Activated T-helper 1 cell treated with anti-CD3 and anti-CD28 coated beads, Interleukin-12 subunit alpha, Interleukin-12 subunit beta, Interleukin-2, Interleukin-4 antibody, amounts not matched to agents 30 ng/mL and 10 ng/mL and 1 ng/mL, durations not matched to agents 14 hours and 24 hours and 36 hours (primary cell): ENCODE results near the gene PIK3C2B. TPM values are rescaled to one million over a fixed set of nuclear protein-coding genes. Genes with fewer than 3 reads are reported as not detected.

Experiments used
- DNase-seq: peaks from one replicate; pipeline ENCODE4 v3.0.0; 2021; ENCODE audit warnings: low spot score
- H3K27ac Mint-ChIP-seq: one replicate; pipeline ENCODE4 v1.8.0; 2021; ENCODE audit warnings: mild to moderate bottlenecking, mixed read lengths
- H3K27me3 Mint-ChIP-seq: one replicate; pipeline ENCODE4 v1.8.0; 2022; ENCODE audit warnings: mild to moderate bottlenecking, moderate library complexity, mixed read lengths; ENCODE audit not compliant: insufficient read depth
- H3K36me3 Mint-ChIP-seq: one replicate; pipeline ENCODE4 v1.8.0; 2021; ENCODE audit warnings: low read depth, mixed read lengths
- H3K4me1 Mint-ChIP-seq: one replicate; pipeline ENCODE4 v1.8.0; 2021; ENCODE audit warnings: low read depth, mixed read lengths
- H3K4me3 Mint-ChIP-seq: one replicate; pipeline ENCODE4 v1.8.0; 2021; ENCODE audit warnings: mild to moderate bottlenecking, moderate library complexity, mixed read lengths
- H3K9me3 Mint-ChIP-seq: one replicate; pipeline ENCODE4 v1.8.0; 2021; ENCODE audit warnings: mixed read lengths
- intact Hi-C: fragments of 100-400 bp; cut with micrococcal nuclease; formaldehyde crosslinking; loops from one replicate; pipeline ENCODE4 v1.15.1; 2024
- total RNA-seq: library from RNA; stranded (reverse); gene quantifications from 2 replicates; pipeline ENCODE4 v1.2.3, GENCODE V29; 2022

The PIK3C2B gene
- total RNA-seq, 1 donor from 2014 or later = 24.1 TPM

DNA sequence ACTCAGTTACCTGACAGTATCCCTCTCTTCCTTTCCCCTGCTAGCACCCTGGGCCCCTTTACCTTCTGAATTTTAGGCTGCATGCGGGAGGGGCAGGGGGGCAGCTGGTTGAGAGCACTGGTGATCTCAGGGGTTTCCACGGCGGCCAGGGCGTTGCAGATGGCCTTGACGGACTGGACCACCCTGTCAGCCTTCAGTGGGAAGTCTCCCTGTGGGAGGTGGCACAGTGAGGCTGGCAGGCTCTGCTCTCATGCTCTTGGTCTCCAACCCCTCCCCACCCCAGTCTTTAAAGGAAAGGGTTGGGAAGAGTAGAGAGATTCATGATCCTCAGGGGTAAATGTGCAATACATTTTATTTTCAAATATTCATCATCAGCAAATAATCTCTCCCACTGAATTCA, 36.9 kb downstream of the PIK3C2B start:
- no peaks in the 10 kb centered on the region for H3K27me3 Mint-ChIP-seq
- intact Hi-C loops = no loop called here
- H3K4me1 Mint-ChIP-seq = peaks cover 40% of the 10 kb centered on the region
- H3K4me3 Mint-ChIP-seq = no peak overlapping the region
- no peak for DNase-seq
- no peak overlapping the region for H3K27ac Mint-ChIP-seq
- H3K9me3 Mint-ChIP-seq = no peaks in the 10 kb centered on the region
- peaks cover 42% of the 10 kb centered on the region for H3K36me3 Mint-ChIP-seq

DNA sequence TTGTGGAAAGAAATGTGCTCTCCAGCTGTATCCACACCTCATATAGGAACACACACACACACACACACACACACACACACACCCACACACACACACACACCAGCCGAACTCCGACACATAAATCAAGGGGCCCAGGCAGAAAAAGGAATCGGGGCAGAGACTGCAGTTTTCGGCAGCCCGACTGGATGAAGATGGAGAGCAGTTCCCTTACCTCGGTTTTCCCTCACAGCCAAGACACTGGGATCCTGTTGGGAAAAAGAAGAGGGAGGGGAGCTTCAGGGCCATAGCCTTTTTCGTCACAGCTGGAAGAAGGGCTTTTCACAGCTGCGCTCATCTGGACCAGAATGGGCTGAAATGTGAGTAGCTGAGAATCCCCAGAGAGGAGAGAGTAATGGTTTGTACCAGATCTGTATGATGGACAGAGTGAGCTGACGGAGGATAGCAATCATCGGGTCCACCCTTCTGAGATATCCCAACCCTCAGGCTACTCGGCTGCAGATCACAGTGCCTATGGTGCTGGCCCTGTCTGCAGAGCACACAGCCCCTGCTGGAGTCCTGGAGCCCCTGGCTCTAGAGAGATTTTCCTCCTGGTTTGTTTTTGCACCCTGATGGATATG, 37.7 kb downstream of the PIK3C2B start:
- no peak for DNase-seq
- Mint-ChIP-seq H3K4me1 (peaks cover 35% of the 10 kb centered on the region), H3K27me3 (no peaks in the 10 kb centered on the region), H3K4me3 (no peak overlapping the region), H3K9me3 (no peaks in the 10 kb centered on the region), H3K36me3 (peaks cover 42% of the 10 kb centered on the region), H3K27ac (peak overlapping the region; percentile 56)
- intact Hi-C loops = no loop called here

DNA sequence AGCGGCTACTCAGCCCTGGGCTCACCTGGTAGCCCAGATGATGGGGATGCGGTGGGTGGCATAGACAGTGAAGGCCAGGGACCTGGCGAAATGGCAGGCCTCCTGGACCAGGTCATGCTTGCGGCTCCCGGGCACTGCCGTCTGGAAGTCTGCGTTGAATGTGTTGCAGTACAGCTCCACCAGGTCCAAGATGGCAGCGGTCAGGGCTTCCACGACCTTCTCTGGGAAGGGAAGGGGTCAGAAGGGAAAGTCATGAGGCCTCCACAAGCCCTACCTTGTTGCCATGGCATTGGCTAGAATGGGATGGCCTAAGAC, 38.8 kb downstream of the PIK3C2B start:
- Mint-ChIP-seq H3K36me3 (peaks cover 44% of the 10 kb centered on the region), H3K9me3 (no peaks in the 10 kb centered on the region), H3K27ac (no peak overlapping the region), H3K4me3 (no peak overlapping the region), H3K4me1 (peaks cover 35% of the 10 kb centered on the region), H3K27me3 (no peaks in the 10 kb centered on the region)
- intact Hi-C loops = no loop called here
- DNase-seq = no peak

DNA sequence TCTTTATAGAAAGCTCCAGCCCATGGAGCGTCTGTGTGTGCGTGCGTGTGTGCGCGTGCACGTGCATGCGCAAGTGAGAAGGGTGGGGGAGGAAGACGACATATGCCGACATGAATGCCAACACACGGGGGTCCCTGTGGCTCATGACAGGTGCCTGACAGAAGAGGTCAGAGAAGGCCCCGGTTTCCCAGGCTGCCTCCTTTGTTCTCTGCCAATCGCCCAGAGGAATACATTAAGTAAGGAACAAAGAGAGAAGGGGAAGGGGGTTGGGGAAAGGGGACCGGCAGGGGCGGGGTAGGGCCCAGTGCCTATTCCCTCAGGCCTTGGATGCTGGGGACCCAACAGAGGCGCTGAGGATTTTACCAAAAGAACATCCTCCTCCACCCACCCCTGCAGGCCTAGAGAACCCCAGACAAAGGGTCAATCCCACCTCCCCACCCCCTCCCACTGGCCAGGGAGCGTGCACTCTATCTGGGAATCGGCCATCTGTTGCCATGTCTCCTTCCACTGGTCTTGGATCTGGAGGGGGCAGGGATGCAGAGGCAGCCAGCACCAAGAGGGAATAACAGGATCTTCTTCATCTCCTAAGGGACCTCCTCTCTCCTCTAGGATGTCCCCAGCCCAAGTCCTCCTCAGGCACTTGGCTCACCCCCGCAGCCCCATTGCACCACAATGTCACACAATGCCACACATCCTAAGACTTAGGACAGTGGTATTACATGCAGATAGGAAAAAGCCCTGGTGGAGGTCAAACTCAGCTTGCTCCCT, 39.4 kb downstream of the PIK3C2B start:
- no peak overlapping the region for H3K4me3 Mint-ChIP-seq
- no peak overlapping the region for H3K27ac Mint-ChIP-seq
- no peaks in the 10 kb centered on the region for H3K9me3 Mint-ChIP-seq
- H3K4me1 Mint-ChIP-seq = peaks cover 35% of the 10 kb centered on the region
- no peaks in the 10 kb centered on the region for H3K27me3 Mint-ChIP-seq
- no peak for DNase-seq
- intact Hi-C loops = no loop called here
- H3K36me3 Mint-ChIP-seq = peaks cover 41% of the 10 kb centered on the region

DNA sequence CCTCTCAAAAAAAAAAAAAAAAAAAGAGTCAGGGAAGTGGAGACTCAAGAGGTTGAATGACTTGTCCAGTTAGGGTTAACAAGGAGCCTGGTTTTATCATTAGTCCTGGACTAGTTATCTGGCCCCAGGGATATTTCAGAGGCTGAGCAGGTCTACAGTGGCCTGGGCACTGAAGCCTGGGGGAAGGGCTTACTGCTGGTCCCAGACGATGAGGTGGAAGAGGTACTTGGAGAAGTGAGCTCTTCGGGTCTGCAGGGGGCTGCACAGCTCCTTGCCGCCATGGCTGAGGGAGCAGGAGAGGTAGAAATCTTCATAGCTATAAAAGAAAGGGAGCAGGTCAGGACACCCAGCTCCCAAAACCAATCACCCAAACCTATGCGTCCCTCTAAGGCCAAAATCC, 40.1 kb downstream of the PIK3C2B start:
- no peak overlapping the region for H3K27ac Mint-ChIP-seq
- H3K9me3 Mint-ChIP-seq = no peaks in the 10 kb centered on the region
- H3K4me3 Mint-ChIP-seq = no peak overlapping the region
- H3K4me1 Mint-ChIP-seq = peaks cover 32% of the 10 kb centered on the region
- H3K27me3 Mint-ChIP-seq = no peaks in the 10 kb centered on the region
- intact Hi-C loops = no loop called here
- H3K36me3 Mint-ChIP-seq = peaks cover 34% of the 10 kb centered on the region
- DNase-seq = no peak

DNA sequence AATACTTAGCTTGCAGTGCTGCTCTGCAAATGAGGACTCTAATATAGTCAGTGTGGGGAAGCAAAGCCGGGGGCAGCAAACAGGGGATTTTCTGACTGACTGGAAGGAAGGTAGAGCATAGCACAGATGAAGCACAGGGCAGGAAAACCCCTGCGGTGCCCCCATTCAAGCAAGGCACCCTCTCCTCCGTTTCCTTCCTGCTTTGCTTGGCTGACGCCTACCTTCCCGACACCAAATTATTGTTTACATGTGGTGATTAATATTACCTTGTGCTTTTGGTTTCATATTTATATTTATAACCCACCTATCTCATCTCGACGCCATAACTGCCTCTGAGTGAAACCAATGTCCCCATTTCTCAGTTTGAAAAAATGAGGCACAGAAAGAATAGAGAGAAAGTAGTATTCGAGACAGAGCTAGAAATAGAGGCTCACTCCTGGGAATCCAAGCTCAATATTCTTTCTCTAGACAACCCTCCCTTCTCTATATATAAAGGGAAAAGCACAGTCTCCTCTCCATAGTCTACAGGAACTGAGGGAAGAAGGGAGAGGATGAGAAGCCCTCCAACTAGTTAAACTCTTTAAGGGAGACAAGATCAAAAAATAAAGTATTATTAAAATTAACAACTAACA, 41.3 kb downstream of the PIK3C2B start:
- intact Hi-C loops = loop anchor here (1.0 kb wide), 3 partner anchors 9 to 41 kb away; partner anchors contain the start of gene PIK3C2B
- Mint-ChIP-seq H3K27me3 (no peaks in the 10 kb centered on the region), H3K27ac (peak overlapping the region; percentile 84), H3K9me3 (no peaks in the 10 kb centered on the region), H3K4me1 (peaks cover 45% of the 10 kb centered on the region), H3K4me3 (peak overlapping the region; percentile 75), H3K36me3 (peaks cover 31% of the 10 kb centered on the region)
- DNase-seq = peak; percentile 62

DNA sequence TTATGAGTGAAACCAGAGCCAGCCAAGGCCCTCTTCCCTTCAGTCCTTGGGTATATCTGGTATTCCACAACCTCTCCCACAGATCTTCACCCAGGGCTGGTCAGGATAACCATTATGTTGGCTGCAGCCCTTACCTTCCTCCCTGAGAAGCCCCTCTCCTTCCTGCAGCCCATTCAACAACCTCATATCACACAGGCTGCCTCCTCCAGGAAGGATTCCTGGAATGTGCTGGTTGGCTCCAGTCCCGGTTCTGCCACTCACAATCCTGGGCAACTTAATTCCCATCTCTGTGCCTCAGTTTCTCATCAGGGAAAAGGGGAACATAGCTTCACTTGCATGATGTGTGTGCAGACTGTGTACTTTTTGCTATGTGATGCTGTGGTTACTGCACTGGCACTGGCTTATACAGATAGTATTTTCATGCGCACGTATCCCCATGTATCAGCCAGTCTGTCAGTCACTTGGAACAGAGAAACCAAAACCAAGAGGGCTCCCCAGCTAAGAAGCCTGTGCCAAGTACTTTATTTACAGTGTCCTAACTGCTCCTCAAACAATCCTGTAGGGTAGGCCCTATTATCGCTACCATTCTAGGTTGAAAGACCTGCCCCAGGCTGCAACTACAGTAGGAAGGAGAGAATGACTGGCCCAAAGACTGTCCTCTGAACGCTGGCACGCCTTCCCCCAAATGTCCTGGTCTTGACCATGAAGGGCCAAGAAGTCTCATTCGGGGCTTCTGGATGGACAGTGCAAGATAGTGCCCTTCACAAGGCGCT, 43.1 kb downstream of the PIK3C2B start:
- no peak for DNase-seq
- peaks cover 48% of the 10 kb centered on the region for H3K4me1 Mint-ChIP-seq
- H3K36me3 Mint-ChIP-seq = peaks cover 25% of the 10 kb centered on the region
- H3K4me3 Mint-ChIP-seq = no peak overlapping the region
- no peaks in the 10 kb centered on the region for H3K27me3 Mint-ChIP-seq
- intact Hi-C loops = no loop called here
- no peaks in the 10 kb centered on the region for H3K9me3 Mint-ChIP-seq
- peak overlapping the region; percentile 55 for H3K27ac Mint-ChIP-seq

DNA sequence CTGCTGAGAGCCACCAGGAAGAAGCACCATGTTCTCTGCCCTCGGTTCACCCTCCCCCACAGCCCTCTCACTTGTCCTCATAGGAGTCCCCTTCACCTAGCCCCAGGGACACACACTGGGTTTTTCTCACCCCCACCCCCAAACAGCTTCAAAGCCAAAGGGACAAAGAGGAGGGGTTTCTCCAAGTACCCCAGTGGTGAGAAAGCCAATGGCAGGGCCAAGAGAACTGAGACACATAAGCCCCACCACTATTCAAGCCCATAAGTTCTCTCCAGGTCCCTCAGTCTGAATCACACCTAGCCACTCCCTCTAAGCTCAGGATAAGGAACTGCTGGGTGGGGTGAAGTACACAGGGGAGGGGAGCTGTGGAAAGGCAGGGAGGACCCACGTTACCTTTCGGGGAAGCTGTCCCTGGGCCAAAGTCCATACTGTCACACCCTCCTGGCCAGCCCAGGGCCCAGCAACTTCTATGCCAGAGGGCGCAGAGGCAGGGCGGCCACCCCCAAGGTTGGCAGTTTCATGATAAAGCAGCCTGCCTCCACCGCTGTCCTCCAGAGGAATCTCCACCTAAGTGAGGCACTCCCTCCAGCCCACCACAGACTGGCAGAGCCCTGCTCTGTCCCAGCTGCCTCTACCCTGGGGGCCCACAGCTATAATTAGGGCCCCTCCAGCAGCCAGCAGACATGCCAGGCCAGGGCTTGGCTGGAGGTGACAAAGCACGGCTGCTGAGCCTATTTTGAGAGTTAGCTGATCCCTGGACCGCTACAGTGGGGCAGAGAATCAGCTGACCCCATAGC, 43.9 kb downstream of the PIK3C2B start:
- intact Hi-C loops = no loop called here
- Mint-ChIP-seq H3K27me3 (no peaks in the 10 kb centered on the region), H3K27ac (peak overlapping the region; percentile 50), H3K9me3 (no peaks in the 10 kb centered on the region), H3K4me3 (no peak overlapping the region), H3K36me3 (peaks cover 28% of the 10 kb centered on the region), H3K4me1 (peaks cover 51% of the 10 kb centered on the region)
- no peak for DNase-seq

DNA sequence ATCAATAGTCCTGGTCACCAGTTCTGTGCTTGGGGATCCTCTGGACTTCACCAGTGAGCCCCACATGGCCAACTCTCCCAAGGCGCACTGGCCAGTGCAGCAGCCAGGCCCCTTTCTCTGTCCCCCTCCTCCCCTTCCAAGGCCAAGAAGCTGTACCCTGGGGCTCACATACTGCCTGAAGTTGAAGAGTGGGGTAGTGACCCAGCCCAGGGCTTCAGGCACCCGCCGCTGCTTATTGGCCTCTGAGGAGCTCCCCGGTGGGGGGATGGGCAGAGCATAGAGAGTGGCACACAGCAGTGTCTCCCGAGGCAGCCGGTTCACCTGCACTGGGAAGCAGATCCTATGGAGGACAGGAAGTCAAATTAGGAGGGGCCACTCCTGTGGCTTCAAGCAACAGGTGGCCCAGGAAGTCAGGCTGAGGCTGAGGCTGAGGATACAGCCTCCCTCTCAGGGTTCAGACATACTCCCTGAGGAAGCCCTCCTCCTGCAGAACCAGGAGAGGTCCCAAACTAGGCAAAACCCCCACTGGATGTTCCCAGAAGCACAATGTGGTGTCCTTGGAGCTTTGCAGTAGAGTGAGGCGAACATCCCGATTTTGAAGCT, 44.8 kb downstream of the PIK3C2B start:
- no peak for DNase-seq
- Mint-ChIP-seq H3K9me3 (no peaks in the 10 kb centered on the region), H3K4me1 (peaks cover 51% of the 10 kb centered on the region), H3K27me3 (no peaks in the 10 kb centered on the region), H3K4me3 (no peak overlapping the region), H3K27ac (no peak overlapping the region), H3K36me3 (peaks cover 28% of the 10 kb centered on the region)
- intact Hi-C loops = no loop called here

DNA sequence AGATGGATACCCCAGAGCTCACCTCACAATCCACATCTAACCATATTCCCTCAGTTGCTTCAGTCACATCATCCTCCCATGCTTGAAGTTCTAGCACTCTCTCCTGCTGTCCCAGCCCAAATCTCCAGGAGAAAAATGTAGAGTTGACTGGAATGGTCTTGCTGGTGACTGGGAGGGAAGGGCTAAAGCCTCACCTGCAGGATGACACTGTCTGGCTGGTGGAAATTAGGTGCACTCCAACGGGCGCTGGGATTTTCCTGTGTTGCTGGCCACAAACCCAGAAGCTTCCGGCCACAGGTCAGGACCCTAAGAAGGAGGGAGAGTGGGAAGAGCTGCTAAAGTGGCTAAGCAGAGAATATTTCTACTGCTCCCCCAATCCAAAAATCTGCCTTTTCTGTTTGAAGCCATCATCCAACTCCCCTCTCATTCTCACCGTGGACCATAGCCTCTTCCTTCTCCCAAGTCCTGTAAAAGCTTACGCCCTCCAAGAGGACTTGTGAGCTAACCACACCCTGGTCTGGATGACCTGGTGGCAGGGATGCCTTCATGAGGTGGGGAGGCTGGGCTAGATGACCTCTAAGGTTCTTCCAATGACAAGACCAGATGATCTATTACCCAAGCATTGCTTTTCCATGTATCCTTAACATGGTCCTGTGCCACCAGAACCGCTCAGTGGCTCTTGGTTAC, 45.5 kb downstream of the PIK3C2B start:
- H3K27me3 Mint-ChIP-seq = no peaks in the 10 kb centered on the region
- no peak for DNase-seq
- peaks cover 56% of the 10 kb centered on the region for H3K4me1 Mint-ChIP-seq
- H3K9me3 Mint-ChIP-seq = no peaks in the 10 kb centered on the region
- H3K27ac Mint-ChIP-seq = no peak overlapping the region
- H3K36me3 Mint-ChIP-seq = peaks cover 26% of the 10 kb centered on the region
- intact Hi-C loops = no loop called here
- no peak overlapping the region for H3K4me3 Mint-ChIP-seq

DNA sequence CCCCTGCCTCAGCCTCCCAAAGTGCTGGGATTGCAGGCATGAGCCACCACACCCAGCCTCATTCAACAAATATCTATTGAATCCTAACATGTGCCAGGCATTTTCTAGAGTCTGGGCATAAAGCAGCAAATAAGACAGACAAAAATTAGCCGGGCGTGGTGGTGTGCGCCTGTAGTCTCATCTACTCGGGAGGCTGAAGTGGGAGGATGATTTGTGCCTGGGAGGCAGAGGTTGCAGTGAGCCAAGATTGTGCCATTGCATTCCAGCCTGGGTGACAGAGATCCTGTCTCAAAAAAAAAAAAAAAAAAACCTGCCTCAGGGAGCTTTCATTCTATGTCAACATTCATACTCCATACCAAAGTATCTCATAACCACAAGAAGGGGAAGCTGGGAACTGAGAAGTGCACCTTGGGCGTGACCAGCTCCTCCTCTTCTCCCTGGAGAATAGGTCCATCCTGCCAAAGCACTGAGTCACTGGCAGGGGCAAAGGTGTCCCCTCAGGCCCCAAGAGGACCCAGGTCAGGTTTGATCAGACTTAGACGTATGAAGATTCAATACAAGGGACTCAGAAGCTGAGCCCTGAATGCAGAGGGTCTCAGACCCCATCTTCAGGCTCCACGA, 46.2 kb downstream of the PIK3C2B start:
- Mint-ChIP-seq H3K9me3 (no peaks in the 10 kb centered on the region), H3K27me3 (no peaks in the 10 kb centered on the region), H3K4me1 (peaks cover 61% of the 10 kb centered on the region), H3K36me3 (peaks cover 30% of the 10 kb centered on the region), H3K27ac (no peak overlapping the region), H3K4me3 (no peak overlapping the region)
- intact Hi-C loops = no loop called here
- DNase-seq = no peak
